Neuronal stem cell (in vitro differentiated cells): Measurements from ENCODE around the gene MTG2.

Source experiments
- DNase-seq: peaks from one replicate; pipeline ENCODE4 v3.0.0-alpha.2; 2013; ENCODE audit warnings: low spot score
- H2AFZ ChIP-seq: one replicate; pipeline ENCODE4 v1.6.1; 2013; ENCODE audit warnings: mild to moderate bottlenecking, low read length, inconsistent platforms
- H2AK5ac ChIP-seq: 2 replicates; pipeline ENCODE4 v1.6.1; 2013; ENCODE audit warnings: low read depth, mild to moderate bottlenecking, inconsistent platforms, low read length, moderate library complexity, mixed read lengths
- H2BK120ac ChIP-seq: 2 replicates; pipeline ENCODE4 v1.6.1; 2013; ENCODE audit warnings: low read depth, mild to moderate bottlenecking, inconsistent platforms, low read length, moderate library complexity, mixed read lengths
- H2BK12ac ChIP-seq: one replicate; pipeline ENCODE4 v1.6.1; 2013; ENCODE audit warnings: low read length, inconsistent platforms
- H2BK15ac ChIP-seq: 2 replicates; pipeline ENCODE4 v1.6.1; 2013; ENCODE audit warnings: mild to moderate bottlenecking, low read length, inconsistent platforms, mixed read lengths
- H2BK5ac ChIP-seq: one replicate; pipeline ENCODE4 v1.6.1; 2013; ENCODE audit warnings: inconsistent platforms, mild to moderate bottlenecking, low read length, moderate library complexity
- H3K14ac ChIP-seq: one replicate; pipeline ENCODE4 v1.6.1; 2013; ENCODE audit warnings: low read length, inconsistent platforms
- H3K18ac ChIP-seq: 2 replicates; pipeline ENCODE4 v1.6.1; 2013; ENCODE audit warnings: low read length, inconsistent platforms
- H3K23ac ChIP-seq: 2 replicates; pipeline ENCODE4 v1.6.1; 2013; ENCODE audit warnings: low read depth, mild to moderate bottlenecking, mixed read lengths, low read length, inconsistent platforms; ENCODE audit not compliant: poor library complexity
- H3K27ac ChIP-seq: replicated peaks from 3 replicates; pipeline ENCODE4 v1.5.1; 2013; ENCODE audit warnings: low read length, inconsistent platforms
- H3K27me3 ChIP-seq, 3 experiments: 2 replicates each; pipeline ENCODE4 v1.6.1; 2013; ENCODE audit warnings: low read length in 3 of 3, mild to moderate bottlenecking in 2 of 3, inconsistent platforms in 1 of 3, low read depth in 1 of 3, mixed read lengths in 1 of 3, moderate library complexity in 1 of 3; ENCODE audit not compliant: control insufficient read depth in 3 of 3, insufficient read depth in 3 of 3
- H3K36me3 ChIP-seq, 2 donors: replicated peaks in 1 of 2; 2 replicates each; pipeline ENCODE4 v1.6.1; 2013; ENCODE audit warnings: low read length in 2 of 2; ENCODE audit not compliant: control insufficient read depth in 2 of 2, insufficient read depth in 2 of 2
- H3K4ac ChIP-seq: 2 replicates; pipeline ENCODE4 v1.6.1; 2013; ENCODE audit warnings: inconsistent platforms, mild to moderate bottlenecking, low read length, moderate library complexity
- H3K4me1 ChIP-seq, 2 donors: 1 replicate in 1 of 2; 2 replicates in 1 of 2; pipeline ENCODE4 v1.6.1; 2013; ENCODE audit warnings: low read length in 2 of 2, low read depth in 1 of 2; ENCODE audit not compliant: control insufficient read depth in 2 of 2, insufficient read depth in 1 of 2
- H3K4me2 ChIP-seq: one replicate; pipeline ENCODE4 v1.6.1; 2013; ENCODE audit warnings: mild to moderate bottlenecking, low read length, inconsistent platforms; ENCODE audit not compliant: insufficient read depth, poor library complexity, severe bottlenecking
- H3K4me3 ChIP-seq, 2 donors: 2 replicates each; pipeline ENCODE4 v1.5.1; 2013; ENCODE audit warnings: low read length in 2 of 2, mild to moderate bottlenecking in 2 of 2, inconsistent platforms in 1 of 2, moderate library complexity in 1 of 2
- H3K79me1 ChIP-seq: one replicate; pipeline ENCODE4 v1.6.1; 2013; ENCODE audit warnings: low read depth, mild to moderate bottlenecking, inconsistent platforms, low read length, moderate library complexity
- H3K9ac ChIP-seq: one replicate; pipeline ENCODE4 v1.6.1; 2013; ENCODE audit warnings: mild to moderate bottlenecking, low read depth, low read length, inconsistent platforms; ENCODE audit not compliant: poor library complexity
- H3K9me3 ChIP-seq, 2 donors: replicated peaks in 1 of 2; 2 replicates each; pipeline versions ENCODE3 to v1.6.1; 2013; ENCODE audit warnings: low read length in 2 of 2, mild to moderate bottlenecking in 2 of 2, inconsistent platforms in 1 of 2, low read depth in 1 of 2, mixed read lengths in 1 of 2, moderate library complexity in 1 of 2; ENCODE audit not compliant: control insufficient read depth in 2 of 2, insufficient read depth in 1 of 2
- H4K8ac ChIP-seq: one replicate; pipeline ENCODE4 v1.6.1; 2013; ENCODE audit warnings: low read depth, mild to moderate bottlenecking, inconsistent platforms, low read length, moderate library complexity
- H4K91ac ChIP-seq: one replicate; pipeline ENCODE4 v1.6.1; 2013; ENCODE audit warnings: low read length, low read depth, mild to moderate bottlenecking, inconsistent platforms; ENCODE audit not compliant: poor library complexity
- WGBS, 2 donors: extraction: QIAGEN DNeasy Blood & Tissue Kit; methylation state at CpG; one replicate each; pipeline ENCODE4 v1.1.7; 2013; ENCODE audit warnings: missing lambda C conversion rate in 2 of 2, mixed read lengths in 1 of 2; ENCODE audit not compliant: insufficient read length in 2 of 2, insufficient replicate concordance in 1 of 2; ENCODE audit errors: extremely low coverage in 2 of 2; 5-methylcytosine and 5-hydroxymethylcytosine counted together

Gene MTG2

DNA sequence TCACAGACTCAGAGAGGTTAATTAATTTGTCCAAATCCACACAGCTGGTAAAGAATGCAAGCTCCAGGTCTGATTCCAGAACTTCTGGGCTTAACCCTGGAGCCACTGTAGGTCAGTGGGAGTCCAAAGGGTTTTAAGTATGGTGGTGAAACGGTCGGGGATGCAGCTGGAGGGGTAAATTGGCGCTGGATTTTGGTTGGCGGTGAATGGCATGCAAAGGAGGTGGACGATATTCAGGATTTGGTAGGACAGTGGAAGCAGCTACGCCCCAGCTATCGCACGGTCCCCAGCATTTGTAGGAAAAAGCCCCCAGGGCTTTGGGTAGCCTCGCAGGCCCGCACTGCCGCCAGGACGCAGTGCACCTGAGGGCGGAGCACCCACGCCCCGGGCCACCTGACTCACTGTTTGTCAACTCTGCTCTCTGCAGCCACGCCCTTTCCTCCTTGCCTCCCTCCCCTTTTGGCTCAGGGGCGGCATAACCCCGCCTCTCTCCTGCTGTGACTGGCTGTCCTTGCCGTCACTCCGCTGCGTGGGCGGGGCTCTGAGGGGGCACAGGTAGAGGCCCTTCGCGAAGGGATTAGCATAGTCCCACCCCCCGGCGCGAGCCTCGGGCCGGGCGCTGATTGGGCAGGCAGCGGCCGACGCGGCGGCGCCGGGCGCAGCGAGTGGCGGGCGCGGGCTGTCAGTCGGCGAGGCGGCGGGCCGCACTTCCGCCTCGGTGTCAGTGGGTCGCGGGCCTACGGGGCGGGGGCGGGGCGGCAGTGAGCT lies 55.2 kb downstream of the MTG2 start, which contains the start of gene OSBPL2:
OSBPL2 (plus strand) TSS at position 721 of the 768 bp plus-strand sequence. CDS start 17,664 bp downstream, outside the sequence.
- WGBS, 2 donors = no CpG with 5 or more reads among the region's 55 CpGs
- Histone ChIP-seq H3K27me3 (no peaks in the 10 kb centered on the region), H3K9ac (peak within 1 kb of the TSS; percentile 97), H3K23ac (peak within 1 kb of the TSS; percentile 48), H2AK5ac (peak within 1 kb of the TSS; percentile 96), H3K36me3 (peaks cover 6 to 27% of the 10 kb centered on the region in 2 donors), H3K9me3 (no peaks in the 10 kb centered on the region), H3K4me3 (peak within 1 kb of the TSS; percentile 90 to 94), H2BK5ac (peak within 1 kb of the TSS; percentile 88), H2AFZ (peak within 1 kb of the TSS; percentile 81), H3K4me2 (peak within 1 kb of the TSS; percentile 71), H2BK120ac (peak within 1 kb of the TSS; percentile 66), H3K27ac (peak within 1 kb of the TSS; percentile 83), H4K8ac (no peak within 1 kb of the TSS), H3K79me1 (peaks cover 21% of the 10 kb centered on the region), H2BK15ac (peak within 1 kb of the TSS; percentile 94), H4K91ac (no peak within 1 kb of the TSS), H3K4me1 (peaks cover 33 to 41% of the 10 kb centered on the region in 2 donors), H2BK12ac (no peak within 1 kb of the TSS), H3K14ac (no peak within 1 kb of the TSS), H3K18ac (peak within 1 kb of the TSS; percentile 98), H3K4ac (no peak within 1 kb of the TSS)
- DNase-seq = peak; percentile 99

DNA sequence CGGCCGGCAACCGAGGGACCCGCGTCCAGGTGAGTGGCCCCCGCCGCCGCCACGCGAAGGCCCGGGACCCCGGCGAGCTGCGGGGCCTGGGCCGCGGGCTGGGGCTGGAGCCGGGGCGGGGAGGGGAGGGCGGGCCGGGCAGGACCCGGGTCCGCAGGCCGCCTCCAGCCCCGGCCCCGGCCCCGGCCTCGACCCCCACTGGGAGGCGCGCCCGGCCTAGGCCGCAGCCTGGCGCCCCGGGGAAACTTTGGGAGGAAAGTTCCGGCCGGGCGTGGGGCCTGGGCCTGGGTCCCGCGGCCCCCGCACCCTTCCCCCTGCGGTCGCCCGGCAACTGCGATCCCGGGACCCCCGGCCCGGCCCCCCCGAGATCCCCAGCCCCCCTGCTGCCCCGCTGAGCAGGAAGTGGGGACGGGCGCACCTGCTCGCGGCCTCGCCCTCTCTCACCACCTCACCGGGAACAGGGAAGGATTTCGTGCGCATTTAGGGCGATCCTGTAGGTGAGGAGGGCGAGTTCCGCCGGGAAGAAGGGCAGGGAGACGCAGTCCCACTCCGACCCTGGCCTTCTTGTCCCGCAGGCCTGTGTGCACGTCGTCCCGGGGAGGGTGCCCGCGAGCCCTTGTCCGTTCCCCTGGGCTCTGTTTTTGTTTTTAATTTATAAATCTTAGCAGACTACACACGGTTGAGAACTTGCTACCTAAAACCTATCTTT lies 55.9 kb downstream of the MTG2 start:
- no peak overlapping the region for H2BK15ac ChIP-seq
- peak overlapping the region; percentile 63 for H3K4me2 ChIP-seq
- H2BK120ac ChIP-seq = no peak overlapping the region
- H3K27me3 ChIP-seq = no peaks in the 10 kb centered on the region
- peaks cover 33 to 41% of the 10 kb centered on the region in 2 donors for H3K4me1 ChIP-seq
- no peak overlapping the region for H4K8ac ChIP-seq
- WGBS, 2 donors = no CpG with 5 or more reads among the region's 70 CpGs
- H3K9me3 ChIP-seq = no peaks in the 10 kb centered on the region
- H2AK5ac ChIP-seq = peak overlapping the region; percentile 45
- peak overlapping the region; percentile 33 for H2BK5ac ChIP-seq
- H3K18ac ChIP-seq = peak overlapping the region; percentile 87
- H2AFZ ChIP-seq = peak overlapping the region; percentile 47
- H3K14ac ChIP-seq = no peak overlapping the region
- no peak overlapping the region for H3K4ac ChIP-seq
- H4K91ac ChIP-seq = no peak overlapping the region
- peaks cover 6 to 29% of the 10 kb centered on the region in 2 donors for H3K36me3 ChIP-seq
- no peak for DNase-seq
- no peak overlapping the region for H2BK12ac ChIP-seq
- peaks cover 25% of the 10 kb centered on the region for H3K79me1 ChIP-seq
- H3K9ac ChIP-seq = peak overlapping the region; percentile 97
- H3K27ac ChIP-seq = no peak overlapping the region
- H3K23ac ChIP-seq = peak overlapping the region; percentile 48
- H3K4me3 ChIP-seq = peak overlapping the region; percentile 90 to 94

- peak overlapping the region; percentile 63 for H3K4me2 ChIP-seq
- WGBS, 2 donors = no CpG with 5 or more reads among the region's 23 CpGs
- H2BK15ac ChIP-seq = no peak overlapping the region
- no peak overlapping the region for H3K27ac ChIP-seq
- no peak overlapping the region for H4K8ac ChIP-seq
- no peak overlapping the region for H2AK5ac ChIP-seq
- H3K9ac ChIP-seq = peak overlapping the region; percentile 80
- H3K4me1 ChIP-seq = peaks cover 33 to 37% of the 10 kb centered on the region in 2 donors
- H3K23ac ChIP-seq = peak overlapping the region; percentile 16
- no peak overlapping the region for H4K91ac ChIP-seq
- H2BK120ac ChIP-seq = no peak overlapping the region
- H3K27me3 ChIP-seq = no peaks in the 10 kb centered on the region
- DNase-seq = no peak
- H2BK5ac ChIP-seq = peak overlapping the region; percentile 33
- H3K4me3 ChIP-seq = peak overlapping the region; percentile 41 to 94
- H3K9me3 ChIP-seq = no peaks in the 10 kb centered on the region
- H3K4ac ChIP-seq = no peak overlapping the region
- H3K18ac ChIP-seq = no peak overlapping the region
- H3K79me1 ChIP-seq = peaks cover 25% of the 10 kb centered on the region
- peaks cover 6 to 31% of the 10 kb centered on the region in 2 donors for H3K36me3 ChIP-seq
- H3K14ac ChIP-seq = no peak overlapping the region
- no peak overlapping the region for H2BK12ac ChIP-seq
- H2AFZ ChIP-seq = no peak overlapping the region
These were observed 56.6 kb downstream of the MTG2 start for GRCh38 chr20:62239278-62239879.
